ELF-1 (cell line): ENCODE data around the gene IFI27L1.

ENCODE experiments used
- DNase-seq: peaks from one replicate; pipeline ENCODE4 v3.0.0-alpha.2; 2016; ENCODE audit warnings: low read depth, low spot score

The IFI27L1 gene

DNA sequence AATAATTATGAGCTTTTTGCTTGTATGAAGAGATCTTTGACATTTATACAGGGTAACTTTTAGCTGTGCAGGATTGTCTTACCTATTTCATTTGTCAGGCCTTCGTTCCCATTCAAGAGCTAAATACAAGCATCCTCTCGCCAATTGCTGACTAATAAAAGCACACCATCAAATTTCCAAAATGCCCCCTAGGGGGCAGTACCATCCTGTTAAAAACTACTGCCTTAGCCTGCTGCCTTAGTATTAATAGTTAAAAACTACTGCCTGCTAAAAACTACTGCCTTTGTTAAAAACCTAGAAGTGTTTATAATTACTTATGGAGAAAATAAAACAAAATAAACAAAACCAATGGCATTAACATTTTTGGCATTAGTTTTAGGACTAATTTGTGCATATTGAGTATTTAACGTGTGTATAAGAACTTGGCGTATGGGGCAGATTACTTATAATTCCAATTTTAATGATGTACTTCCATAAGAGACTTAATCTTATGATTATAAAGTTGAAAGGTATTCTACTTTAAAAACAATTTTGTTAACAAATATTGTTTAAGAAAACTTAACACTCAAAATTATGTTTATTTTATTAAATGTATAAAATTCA is 51.3 kb downstream of the IFI27L1 start:
- peak; percentile 66 for DNase-seq

DNA sequence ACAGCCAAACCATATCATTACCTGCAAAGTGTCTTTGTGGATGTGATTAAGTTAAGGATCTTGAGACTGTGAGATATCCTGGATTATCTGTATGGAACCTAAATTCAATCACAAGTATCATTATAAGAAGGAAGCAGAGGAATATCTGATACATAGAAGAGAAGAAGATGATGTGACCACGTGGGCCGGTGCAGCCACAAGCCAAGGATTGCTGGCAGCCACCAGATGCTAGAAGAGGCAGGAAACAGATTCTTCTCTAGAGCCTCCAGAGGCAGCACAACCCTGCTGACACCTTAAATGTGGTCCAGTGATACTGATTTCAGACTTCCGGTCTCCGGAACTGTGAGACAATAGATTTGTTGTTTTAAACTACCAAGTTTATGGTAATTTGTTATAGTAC is 54.4 kb downstream of the IFI27L1 start:
- no peak for DNase-seq

DNA sequence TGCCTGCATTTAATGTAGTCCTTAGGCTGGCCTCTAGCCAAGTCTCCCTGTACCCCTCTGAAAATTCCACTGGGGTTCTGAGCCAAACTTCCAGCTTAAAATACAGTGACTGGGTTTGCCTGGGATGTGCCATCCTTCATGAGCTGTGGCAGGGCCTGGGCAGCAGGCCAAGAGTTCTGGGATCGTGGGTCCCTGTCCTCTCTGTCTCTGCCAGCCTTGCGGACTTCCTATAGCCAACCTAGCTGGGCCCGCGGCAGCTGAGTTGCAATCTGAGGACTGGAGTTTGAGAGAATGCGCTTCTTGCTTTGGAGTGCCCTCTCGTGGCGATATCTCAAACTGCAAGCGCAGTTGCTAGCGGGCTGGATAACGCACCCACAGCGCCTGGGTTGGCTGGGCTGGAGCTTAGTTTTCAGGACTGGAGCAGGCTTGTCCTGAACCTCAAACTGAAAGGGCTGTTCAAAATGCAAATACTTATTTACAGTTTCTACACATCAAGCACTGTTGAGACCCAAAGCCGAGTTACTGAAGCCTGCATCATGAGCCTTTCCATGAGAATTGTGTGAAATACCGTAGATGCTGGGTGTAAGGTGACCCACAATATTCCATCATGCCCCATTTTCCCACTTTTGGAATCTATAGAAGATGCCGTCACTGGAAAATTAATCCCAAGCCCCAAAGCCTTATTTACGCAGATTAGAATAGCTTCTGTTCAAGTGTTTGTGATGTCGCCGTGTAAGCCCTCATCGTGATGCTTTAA is 55.6 kb downstream of the IFI27L1 start:
- DNase-seq: peak; percentile 94

DNA sequence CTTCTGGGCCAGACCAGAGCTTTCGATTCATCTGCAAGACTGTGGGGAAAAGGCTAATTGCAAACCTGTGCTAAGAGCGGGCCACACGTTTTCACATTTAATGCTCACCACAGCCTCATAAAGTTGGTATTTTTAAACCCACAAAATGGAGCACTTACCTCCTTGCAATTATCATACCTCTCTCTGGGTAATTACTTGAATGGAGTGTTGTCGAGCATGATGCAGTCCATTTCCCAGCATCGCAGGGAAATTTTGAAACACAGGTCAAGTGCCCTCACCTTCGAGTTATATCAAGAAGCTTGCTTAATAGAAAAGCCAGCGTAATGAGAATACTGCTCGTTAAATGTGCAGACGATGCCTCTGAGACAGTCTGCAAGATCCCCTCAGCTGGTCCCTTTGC is 57.1 kb downstream of the IFI27L1 start:
- no peak for DNase-seq

DNA sequence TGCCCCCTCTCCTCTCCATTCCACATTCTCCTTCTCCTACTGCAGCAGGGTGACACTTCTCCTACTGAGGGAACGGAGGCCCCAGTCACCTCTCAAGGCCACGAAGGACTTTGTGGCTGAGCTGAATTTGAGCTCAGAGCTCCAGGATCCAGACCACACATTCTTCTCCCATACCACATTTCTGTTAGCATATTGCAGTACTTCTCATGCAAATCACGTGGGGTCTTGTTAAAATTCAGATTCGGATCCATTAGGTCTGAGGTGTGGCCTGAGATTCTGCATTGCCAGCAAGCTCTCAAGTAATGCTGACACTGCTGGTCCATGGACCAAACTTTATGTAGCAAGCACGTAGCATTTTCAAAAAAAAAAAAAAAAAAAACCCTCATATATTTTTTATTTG is 57.9 kb downstream of the IFI27L1 start:
- DNase-seq: no peak

DNA sequence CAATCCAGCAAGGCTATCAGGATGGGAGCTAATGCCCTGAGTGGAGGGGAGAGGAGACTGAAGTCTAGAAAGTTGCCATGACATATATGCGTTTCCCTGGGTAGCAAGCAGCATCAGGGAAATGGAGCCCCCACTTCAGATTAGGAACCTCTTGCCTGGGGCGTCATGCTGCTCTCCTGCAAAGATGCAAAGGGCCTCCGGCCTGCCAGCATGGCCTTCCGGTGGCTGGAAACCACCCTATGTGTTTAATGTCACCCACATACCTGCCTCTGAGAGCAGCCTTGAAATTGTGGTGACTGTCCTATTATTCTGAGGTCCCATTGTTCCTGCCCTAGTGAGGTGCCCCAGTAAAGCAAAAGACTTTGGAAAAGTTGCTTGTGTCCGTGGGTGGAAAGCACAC is 58.3 kb downstream of the IFI27L1 start:
- no peak for DNase-seq

DNA sequence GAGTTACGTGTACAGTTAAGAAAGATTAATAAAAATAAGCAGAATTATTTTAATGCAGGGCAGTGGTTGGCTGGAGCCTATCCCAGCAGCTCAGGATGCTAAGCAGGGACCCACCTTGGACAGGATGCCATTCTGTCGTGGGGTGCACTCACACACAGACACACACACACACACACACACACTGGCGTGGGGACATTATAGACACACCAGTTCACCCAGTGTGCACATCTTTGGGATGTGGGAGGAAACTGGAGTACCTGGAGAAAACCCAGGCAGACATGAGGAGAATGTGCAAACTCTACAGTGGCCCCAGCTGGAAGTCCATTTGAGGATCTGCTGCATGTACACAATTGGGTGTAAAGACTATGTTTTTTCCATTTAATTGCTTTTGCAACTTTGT is 61.1 kb downstream of the IFI27L1 start:
- DNase-seq: no peak

DNA sequence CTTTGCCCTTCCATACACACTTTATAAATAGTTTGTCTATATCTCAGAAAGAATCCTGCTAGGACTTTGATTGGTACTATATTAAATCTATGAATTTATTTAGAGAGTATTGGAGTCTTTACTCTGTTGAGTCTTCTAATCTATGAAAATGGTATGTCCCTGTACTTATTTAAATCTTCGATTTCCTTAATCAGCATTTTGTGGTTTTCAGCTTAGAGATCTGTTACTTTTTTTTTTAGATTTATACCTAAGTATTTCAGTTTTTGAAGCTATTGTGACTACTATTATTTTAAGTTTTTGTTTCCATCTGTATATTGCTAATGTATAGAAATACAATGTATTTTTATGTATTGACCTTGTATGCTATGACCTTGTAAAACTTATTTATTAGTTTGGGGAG is 61.7 kb downstream of the IFI27L1 start:
- DNase-seq: no peak

DNA sequence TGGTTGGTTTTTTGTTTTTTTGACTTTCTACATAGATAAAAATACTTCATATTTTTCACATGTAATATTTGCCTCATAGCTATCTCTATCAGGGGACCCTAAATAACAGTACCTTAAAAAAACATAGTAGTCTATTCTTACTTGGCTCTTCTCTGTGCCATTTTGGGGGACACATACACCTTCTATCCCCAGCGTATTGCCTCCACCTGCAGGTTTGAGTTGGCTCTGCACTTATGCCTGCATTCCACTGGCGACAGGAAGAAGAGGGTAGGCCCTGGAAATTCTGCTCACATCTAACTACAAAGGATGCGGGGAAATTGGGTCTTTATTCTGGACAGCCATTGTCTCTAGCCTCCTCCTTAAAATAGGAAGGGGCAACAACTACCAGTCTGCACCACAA is 62.1 kb downstream of the IFI27L1 start:
- no peak for DNase-seq

DNA sequence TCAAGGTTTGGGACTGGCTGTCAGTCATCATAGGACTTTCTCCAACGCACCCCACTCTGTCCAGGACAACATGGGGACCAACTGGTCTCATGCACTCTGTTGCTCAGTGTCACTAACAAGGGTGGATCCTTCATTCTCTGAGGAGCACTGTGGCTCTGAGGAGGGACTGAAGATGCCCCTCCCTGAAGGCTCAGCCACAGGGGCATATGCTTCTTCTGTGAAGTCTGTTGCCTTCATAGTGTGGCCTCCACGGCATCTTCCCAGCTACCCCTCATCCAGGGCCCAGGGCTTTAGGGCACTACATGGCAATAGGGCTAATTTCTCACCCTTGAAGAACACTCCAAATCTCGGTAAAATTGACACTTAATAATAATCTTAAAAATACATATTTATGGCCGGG is 62.6 kb downstream of the IFI27L1 start:
- DNase-seq: no peak

DNA sequence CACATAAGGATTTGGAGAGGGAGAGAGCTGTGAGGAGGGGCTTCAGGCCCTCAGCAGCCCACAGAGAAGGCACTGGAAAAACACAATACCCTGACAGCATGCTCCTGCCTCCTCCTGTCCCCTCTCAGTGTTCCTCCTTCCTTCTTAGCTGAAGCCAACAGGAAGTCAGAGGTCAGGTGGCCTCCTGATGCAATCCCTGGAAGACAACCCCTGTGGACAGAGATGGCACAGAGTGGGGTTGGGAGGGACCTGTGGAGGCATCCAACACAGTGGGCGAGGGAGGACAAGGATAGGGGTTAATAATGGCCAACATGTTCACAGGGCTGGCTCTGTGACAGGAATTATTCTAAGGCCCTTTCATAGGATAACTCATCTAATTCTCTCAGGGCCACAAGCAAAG is 63.7 kb downstream of the IFI27L1 start:
- peak; percentile 33 for DNase-seq

DNA sequence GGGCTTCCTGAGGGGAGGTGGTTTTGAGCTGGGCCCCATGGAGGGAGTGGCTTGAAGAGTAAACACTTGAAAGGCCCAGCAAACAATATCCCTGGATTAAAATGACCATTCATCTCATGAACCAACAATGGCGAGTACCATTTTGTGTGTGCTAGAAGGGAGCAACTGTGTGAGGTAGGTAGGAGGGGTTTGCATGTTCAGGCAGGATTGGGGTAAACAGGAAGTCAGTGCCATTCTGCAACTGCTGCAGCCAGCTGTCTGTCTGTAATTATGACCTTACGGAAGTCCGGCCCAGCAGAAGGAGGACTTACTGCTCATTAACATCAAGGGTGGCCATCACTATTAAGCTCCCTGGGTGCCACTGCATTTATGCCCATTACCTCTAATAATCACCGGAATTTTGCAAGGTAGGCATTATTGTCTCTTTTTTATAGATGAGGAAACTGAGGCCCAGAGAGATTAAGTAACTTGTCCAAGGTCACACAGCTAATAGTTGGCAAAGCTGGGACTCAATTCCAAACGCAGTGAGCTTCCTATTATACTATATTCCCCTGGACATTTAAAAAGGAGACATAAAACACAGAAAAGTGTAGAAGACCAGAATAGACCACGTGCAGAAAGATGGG is 64.9 kb downstream of the IFI27L1 start:
- no peak for DNase-seq
